HG02973 (cell line): Measurements from ENCODE around the gene CBLC.

Experiments used
- ATAC-seq: cut with Tn5 transposase; IDR thresholded peaks from one replicate; pipeline ENCODE4 v1.9.1; 2021; ENCODE audit warnings: moderate library complexity; ENCODE audit not compliant: unreplicated experiment

The CBLC gene

GRCh38 chr19:44746616-44746945 is 31.1 kb upstream of the CBLC start:
- no peak for ATAC-seq

GRCh38 chr19:44746946-44747738 is 30.5 kb upstream of the CBLC start:
- peak; percentile 38 for ATAC-seq

- no peak for ATAC-seq
Observed at GRCh38 chr19:44747739-44748425, 29.8 kb upstream of the CBLC start.

GRCh38 chr19:44748426-44749254 is 29.1 kb upstream of the CBLC start, which contains the start of gene BCL3:
TSS of gene BCL3 (plus strand) at chr19:44748708. CDS start at chr19:44748791, 83 bp downstream.
- ATAC-seq = peak; percentile 24

GRCh38 chr19:44749292-44749691 is 28.4 kb upstream of the CBLC start:
- no peak for ATAC-seq

- no peak for ATAC-seq
Observed at GRCh38 chr19:44749994-44750393, 27.7 kb upstream of the CBLC start.

- no peak for ATAC-seq
Observed at GRCh38 chr19:44752123-44752815, 25.4 kb upstream of the CBLC start.

GRCh38 chr19:44752816-44753625 is 24.7 kb upstream of the CBLC start:
- ATAC-seq = peak; percentile 54

GRCh38 chr19:44753626-44753931 is 24.1 kb upstream of the CBLC start:
- ATAC-seq = no peak

GRCh38 chr19:44753932-44754749 is 23.5 kb upstream of the CBLC start:
- no peak for ATAC-seq

- ATAC-seq = no peak
Observed at GRCh38 chr19:44754750-44755080, 23.0 kb upstream of the CBLC start.

GRCh38 chr19:44755219-44755618 is 22.5 kb upstream of the CBLC start:
- no peak for ATAC-seq

GRCh38 chr19:44756089-44756562 is 21.6 kb upstream of the CBLC start:
- no peak for ATAC-seq

- no peak for ATAC-seq
Observed at GRCh38 chr19:44757057-44757734, 20.5 kb upstream of the CBLC start.

GRCh38 chr19:44757735-44758505 is 19.8 kb upstream of the CBLC start:
- ATAC-seq = no peak

GRCh38 chr19:44758596-44758995 is 19.1 kb upstream of the CBLC start:
- ATAC-seq = no peak

GRCh38 chr19:44759083-44759804 is 18.4 kb upstream of the CBLC start:
- ATAC-seq = no peak
